Heart left ventricle (tissue), 16 donors: ENCODE measurements around the gene ISM1. TPM values are rescaled to one million over a fixed set of nuclear protein-coding genes. Genes with fewer than 3 reads are reported as not detected.

ENCODE experiments used
- ATAC-seq, 4 donors: fragments of 200-7000 bp; cut with Tn5 transposase; one replicate each; pipeline ENCODE4 v1.9.1; 2020 to 2022; ENCODE audit warnings: moderate library complexity in 4 of 4, mild to moderate bottlenecking in 3 of 4, moderate number of reproducible peaks in 1 of 4
- DNase-seq, 5 donors: peaks; one replicate each; pipeline ENCODE4 v3.0.0-alpha.2; 2020
- H3K27ac ChIP-seq, 12 donors: fragments of 200-600 bp; sonication (generic) in 4 of 12; one replicate each; pipeline versions ENCODE4 v1.5.0 to v1.8.0; 2016 to 2022; ENCODE audit warnings: mild to moderate bottlenecking in 2 of 12
- H3K27me3 ChIP-seq, 9 donors: fragments of 200-600 bp; sonication (generic) in 2 of 9; one replicate each; pipeline versions ENCODE4 v1.5.1 to v1.8.0; 2016 to 2022; ENCODE audit warnings: mild to moderate bottlenecking in 3 of 9
- H3K36me3 ChIP-seq, 9 donors: fragments of 200-600 bp; sonication (generic) in 2 of 9; one replicate each; pipeline versions ENCODE4 v1.5.0 to v1.8.0; 2018 to 2022; ENCODE audit warnings: mild to moderate bottlenecking in 2 of 9
- H3K4me1 ChIP-seq, 12 donors: fragments of 200-600 bp; sonication (generic) in 4 of 12; one replicate each; pipeline versions ENCODE4 v1.5.0 to v1.8.0; 2016 to 2022; ENCODE audit warnings: mild to moderate bottlenecking in 3 of 12
- H3K4me3 ChIP-seq, 12 donors: fragments of 200-600 bp; sonication (generic) in 4 of 12; one replicate each; pipeline versions ENCODE4 v1.5.0 to v1.8.0; 2017 to 2022; ENCODE audit warnings: mild to moderate bottlenecking in 9 of 12, moderate library complexity in 4 of 12
- H3K9me3 ChIP-seq, 12 donors: fragments of 200-600 bp; sonication (generic) in 4 of 12; one replicate each; pipeline versions ENCODE4 v1.5.0 to v1.8.0; 2016 to 2022; ENCODE audit warnings: mild to moderate bottlenecking in 1 of 12
- POLR2A ChIP-seq, 2 donors: fragments of 450-650 bp; IDR thresholded peaks; one replicate each; pipeline ENCODE4 v1.6.1; 2017; ENCODE audit warnings: antibody characterized with exemption in 2 of 2, mild to moderate bottlenecking in 2 of 2, moderate library complexity in 2 of 2
- WGBS, 4 donors: extraction: QIAGEN DNeasy Blood & Tissue Kit in 2 of 4; methylation state at CpG; one replicate each; pipeline versions ENCODE4 v1.1.5 to v1.1.7; 2013 to 2018; 5-methylcytosine and 5-hydroxymethylcytosine counted together
- intact Hi-C, 10 donors: fragments of 100-400 bp; cut with DNase I; formaldehyde crosslinking; loops; one replicate each; pipeline versions ENCODE4 v1.11.1 to v1.14.2; 2022
- polyA plus RNA-seq, 2 donors: library from polyadenylated mRNA; stranded (reverse); fragments of 200-250 nt; gene quantifications; one replicate each; pipeline ENCODE4 v1.2.3, GENCODE V29; 2013
- total RNA-seq, 9 donors: library from RNA; depleted of rRNA in 2 of 9; stranded (reverse); fragments of >200 nt in 2 of 9; fragmentation: NEBNext Ultra II Directional in 3 of 9; extraction: Animal tissue kit (Norgen Biotek cat#: 25700) in 3 of 9; gene quantifications; one replicate each; pipeline versions ENCODE4 v1.1.0 to v1.2.4, GENCODE V29; 2016 to 2023
- TF ChIP-seq, protein P1 (sequence below), 12 donors: fragments of 200-600 bp; sonication (generic) in 4 of 12; IDR thresholded peaks; one replicate each; pipeline versions ENCODE4 v1.5.0 to v1.8.0; 2018 to 2022; ENCODE audit warnings: antibody characterized with exemption in 12 of 12, mild to moderate bottlenecking in 5 of 12
- donor health status: ischemic (EF 13 %, LVEDD 7.1; RV severe dilation, severe dysfunction).
- donor health status: healthy with polysubstance abuse.
- donor health status: DM: no; HTN: yes; CAD: no.
- donor health status: DM: no; HTN: no; CAD: no.
- donor health status: ischemic (EF 25% LVEDD 6.9; RV normal size, moderate dysfunction).
- donor health status: ischemic (EF 25% LVEDD 5.7; RV mildly dilated, moderate dysfunction).
- donor health status: healthy.
- donor health status: DM: yes; HTN: yes; CAD: no.
- donor health status: ischemic (EF 35%, LVEDD 5.7; RV mildly dilated, moderate dysfunction).
- donor health status: nonischemic (EF 11% LVEDD 7.7; RV severe dilation, severe dysfunction).
- donor health status: DM: yes; HTN: yes; CAD: no.
- donor health status: PGD.
- donor health status: ischemic (EF 29% LVEDD 5.4; RV normal size, mild dysfunction).
- donor health status: nonischemic (EF 23%, LVEDD 6.1; RV moderate dilation, normal function).

ISM1 gene
- total and polyA plus RNA-seq, 11 donors = 0.46 to 2.9 (median 1.4) TPM

DNA sequence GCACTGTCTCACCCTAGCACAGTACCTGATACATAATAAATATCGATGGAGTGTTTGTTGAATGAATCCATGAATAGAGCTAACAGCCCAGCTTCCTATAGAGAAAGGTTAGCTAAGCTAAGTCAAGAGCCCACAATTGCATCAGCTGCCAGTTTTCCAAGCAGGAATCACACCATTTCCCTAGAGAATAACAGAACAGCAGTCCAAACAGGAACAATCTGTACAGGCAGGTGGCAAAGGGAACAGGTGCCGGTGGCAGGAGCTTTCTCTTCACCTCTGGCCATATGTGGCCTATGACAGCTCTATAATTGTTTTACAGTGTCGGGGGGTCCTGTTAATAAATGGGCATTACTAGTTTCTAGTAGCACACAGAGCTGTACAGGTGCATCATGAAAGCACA is 38.8 kb downstream of the ISM1 start:
- WGBS, 4 donors = 74 to 87% (median 81%) methylated on average over 3 of the region's 3 CpGs
- no peaks in the 10 kb centered on the region for H3K36me3 ChIP-seq
- H3K9me3 ChIP-seq = no peaks in the 10 kb centered on the region
- no peak overlapping the region for H3K27ac ChIP-seq
- intact Hi-C loops = loop anchor here in 5 of 10 donors (5.0 to 10.0 kb wide), 3 partner anchors 38 to 145 kb away; partner anchors contain the start of gene ISM1 (in 2 of the 5)
- no peak overlapping the region for H3K4me3 ChIP-seq
- TF ChIP-seq, protein P1, sequence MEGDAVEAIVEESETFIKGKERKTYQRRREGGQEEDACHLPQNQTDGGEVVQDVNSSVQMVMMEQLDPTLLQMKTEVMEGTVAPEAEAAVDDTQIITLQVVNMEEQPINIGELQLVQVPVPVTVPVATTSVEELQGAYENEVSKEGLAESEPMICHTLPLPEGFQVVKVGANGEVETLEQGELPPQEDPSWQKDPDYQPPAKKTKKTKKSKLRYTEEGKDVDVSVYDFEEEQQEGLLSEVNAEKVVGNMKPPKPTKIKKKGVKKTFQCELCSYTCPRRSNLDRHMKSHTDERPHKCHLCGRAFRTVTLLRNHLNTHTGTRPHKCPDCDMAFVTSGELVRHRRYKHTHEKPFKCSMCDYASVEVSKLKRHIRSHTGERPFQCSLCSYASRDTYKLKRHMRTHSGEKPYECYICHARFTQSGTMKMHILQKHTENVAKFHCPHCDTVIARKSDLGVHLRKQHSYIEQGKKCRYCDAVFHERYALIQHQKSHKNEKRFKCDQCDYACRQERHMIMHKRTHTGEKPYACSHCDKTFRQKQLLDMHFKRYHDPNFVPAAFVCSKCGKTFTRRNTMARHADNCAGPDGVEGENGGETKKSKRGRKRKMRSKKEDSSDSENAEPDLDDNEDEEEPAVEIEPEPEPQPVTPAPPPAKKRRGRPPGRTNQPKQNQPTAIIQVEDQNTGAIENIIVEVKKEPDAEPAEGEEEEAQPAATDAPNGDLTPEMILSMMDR (IDR thresholded peaks at IDR 0.05) = no peak
- no peak for TF ChIP-seq POLR2A (IDR thresholded peaks at IDR 0.05)
- H3K4me1 ChIP-seq = peaks cover 0 to 4% (median 0%) of the 10 kb centered on the region in 12 donors
- no peaks in the 10 kb centered on the region for H3K27me3 ChIP-seq
- ATAC-seq (no peak), DNase-seq (no peak)

DNA sequence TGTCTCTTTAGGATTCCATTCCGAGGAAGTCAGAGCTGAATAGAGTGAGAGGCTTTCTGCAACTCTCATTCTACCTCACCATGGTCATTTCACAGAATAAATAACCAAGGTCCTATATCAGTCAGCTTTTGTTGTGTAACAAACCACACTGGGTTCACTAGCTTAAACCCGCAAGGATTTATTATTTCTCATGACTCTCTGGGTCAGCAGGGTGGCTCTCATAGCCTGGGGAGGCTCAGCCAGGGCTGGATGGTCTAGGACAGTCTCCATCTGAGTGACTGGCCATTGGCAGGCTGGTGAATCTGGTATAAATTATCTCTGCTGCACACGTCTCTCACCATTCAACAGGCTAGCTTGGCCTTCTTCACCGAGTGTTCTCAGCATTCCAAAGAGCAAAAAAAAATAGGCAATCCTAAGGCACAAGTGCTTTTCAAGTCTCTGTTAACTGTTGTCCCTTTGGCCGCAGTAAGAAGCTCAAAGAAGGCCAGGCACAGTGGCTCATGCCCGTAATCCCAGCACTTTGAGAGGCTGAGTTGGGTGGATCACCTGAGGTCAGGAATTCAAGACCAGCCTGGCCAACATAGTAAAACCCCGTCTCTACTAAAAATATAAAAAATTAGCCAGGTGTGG is 39.7 kb downstream of the ISM1 start:
- no peak for ATAC-seq
- intact Hi-C loops = loop anchor here in 5 of 10 donors (5.0 to 10.0 kb wide), 3 partner anchors 38 to 146 kb away; partner anchors contain the start of gene ISM1 (in 2 of the 5)
- DNase-seq = no peak
- WGBS, 4 donors = 78 to 87% (median 82%) methylated on average over 7 of the region's 7 CpGs
- H3K9me3 ChIP-seq = no peaks in the 10 kb centered on the region
- no peak overlapping the region for H3K4me3 ChIP-seq
- H3K4me1 ChIP-seq = peaks cover 0 to 4% (median 0%) of the 10 kb centered on the region in 12 donors
- H3K27ac ChIP-seq = no peak overlapping the region
- no peaks in the 10 kb centered on the region for H3K27me3 ChIP-seq
- no peak for TF ChIP-seq POLR2A (IDR thresholded peaks at IDR 0.05)
- TF ChIP-seq, protein P1 (IDR thresholded peaks at IDR 0.05) = no peak
- H3K36me3 ChIP-seq = no peaks in the 10 kb centered on the region

DNA sequence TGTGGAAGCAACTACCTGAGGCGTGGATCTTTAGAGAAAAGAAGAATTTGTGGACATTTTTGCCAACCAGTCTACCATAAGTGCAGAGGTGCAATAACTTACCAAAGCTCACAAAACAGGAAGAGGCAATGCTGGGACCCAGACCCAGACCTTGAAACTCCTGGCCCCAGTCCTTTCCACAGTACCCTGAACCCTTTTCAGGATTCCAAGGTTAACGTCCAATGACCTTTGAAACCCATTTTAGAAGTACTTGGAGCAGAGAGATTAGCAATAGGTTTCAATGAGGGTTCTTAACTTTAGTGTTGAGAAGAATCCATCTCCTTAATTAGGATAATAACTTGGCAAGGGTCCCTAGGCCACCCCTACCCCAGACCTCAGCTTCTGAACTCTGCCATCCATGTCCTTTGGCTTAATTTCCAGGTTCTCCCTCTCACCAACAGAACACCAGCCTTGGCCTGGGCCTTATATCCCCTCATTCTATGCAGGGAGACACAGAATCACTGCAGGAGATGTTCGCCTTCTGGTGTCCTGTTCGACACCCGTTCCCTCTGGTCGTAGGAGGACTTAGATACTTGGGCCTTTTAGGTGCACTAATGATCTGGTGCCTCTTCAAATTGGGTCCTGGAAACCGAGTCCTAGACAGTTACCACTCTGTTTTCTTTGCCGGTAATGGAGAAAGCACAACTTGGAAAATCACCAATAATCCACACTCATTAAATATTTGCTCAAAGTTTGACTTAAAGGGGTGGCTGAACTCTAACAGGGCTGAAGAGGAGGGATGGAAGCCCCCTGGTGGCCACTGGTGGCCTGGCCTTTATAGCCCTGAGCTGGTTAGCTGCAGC is 40.6 kb downstream of the ISM1 start:
- no peak for TF ChIP-seq POLR2A (IDR thresholded peaks at IDR 0.05)
- TF ChIP-seq, protein P1 (IDR thresholded peaks at IDR 0.05) = peak; percentile 57 to 79 (median 70)
- Histone ChIP-seq H3K36me3 (no peaks in the 10 kb centered on the region), H3K27ac (no peak overlapping the region), H3K4me1 (peaks cover 0 to 4% (median 0%) of the 10 kb centered on the region in 12 donors), H3K9me3 (no peaks in the 10 kb centered on the region), H3K4me3 (no peak overlapping the region), H3K27me3 (no peaks in the 10 kb centered on the region)
- intact Hi-C loops = loop anchor here in 7 of 10 donors (1.0 to 10.0 kb wide), 5 partner anchors 39 to 147 kb away; partner anchors contain the start of gene ISM1 (in 2 of the 7)
- DNase-seq = peak in 3 of 5 donors; percentile 37 to 53 (median 49)
- peak; percentile 55 to 83 (median 69) for ATAC-seq
- 83 to 87% (median 85%) methylated on average over 8 of the region's 8 CpGs for WGBS, 4 donors

DNA sequence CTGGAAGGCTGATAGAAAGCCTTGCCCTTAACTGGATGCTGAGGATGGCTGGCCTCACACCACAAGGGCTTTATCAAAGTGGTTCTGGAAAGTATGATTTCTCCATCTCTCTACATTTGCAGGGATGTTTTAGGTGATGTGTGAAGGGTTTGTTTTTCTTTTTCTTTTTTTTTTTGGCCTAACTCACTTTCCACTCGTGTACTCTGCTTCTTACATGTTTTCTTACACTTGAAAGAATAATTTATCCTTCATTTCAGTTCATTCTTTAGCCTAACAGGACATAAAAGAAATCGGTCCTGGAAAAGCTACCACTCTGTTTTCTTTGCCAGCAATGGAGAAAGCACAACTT is 41.2 kb downstream of the ISM1 start:
- intact Hi-C loops = loop anchor here in 7 of 10 donors (1.0 to 10.0 kb wide), 5 partner anchors 40 to 147 kb away; partner anchors contain the start of gene ISM1 (in 2 of the 7)
- H3K9me3 ChIP-seq = no peaks in the 10 kb centered on the region
- ATAC-seq (no peak), DNase-seq (no peak)
- H3K27ac ChIP-seq = no peak overlapping the region
- TF ChIP-seq, protein P1 (IDR thresholded peaks at IDR 0.05) = no peak
- TF ChIP-seq POLR2A (IDR thresholded peaks at IDR 0.05) = no peak
- peaks cover 0 to 4% (median 0%) of the 10 kb centered on the region in 12 donors for H3K4me1 ChIP-seq
- H3K4me3 ChIP-seq = no peak overlapping the region
- H3K36me3 ChIP-seq = no peaks in the 10 kb centered on the region
- WGBS, 4 donors = 73 to 86% (median 80%) methylated on average over 2 of the region's 2 CpGs
- peaks cover 0 to under 1% (median 0%) of the 10 kb centered on the region in 9 donors for H3K27me3 ChIP-seq
